Adrenal gland (tissue), 5 donors: ENCODE measurements around the gene CDYL.

Source experiments
- CTCF ChIP-seq, 6 experiments: fragments of 450-650 bp in 4 of 6; fragments of 200-600 bp in 2 of 6; sonication (generic) in 1 of 6; IDR thresholded peaks; 1 replicate in 5 of 6; 2 replicates in 1 of 6; pipeline versions ENCODE4 v1.5.1 to v1.8.0; 2016 to 2021; ENCODE audit warnings: antibody characterized with exemption in 6 of 6, mild to moderate bottlenecking in 2 of 6, moderate library complexity in 1 of 6
- POLR2A ChIP-seq, 2 donors: fragments of 450-650 bp; IDR thresholded peaks; one replicate each; pipeline ENCODE4 v1.6.1; 2017; ENCODE audit warnings: antibody characterized with exemption in 2 of 2, mild to moderate bottlenecking in 2 of 2, moderate library complexity in 1 of 2
- donor health status: DM: no; HTN: no; CAD: no.

GRCh38 chr6:4957521-4958231, 181.5 kb downstream of the CDYL start:
- no peak for TF ChIP-seq POLR2A (IDR thresholded peaks at IDR 0.05)
- peak in 4 of 6 experiments; percentile 11 to 16 (median 14) for TF ChIP-seq CTCF (IDR thresholded peaks at IDR 0.05)
